ENCODE data around the gene STON2. TPM values are rescaled to one million over a fixed set of nuclear protein-coding genes. Genes with fewer than 3 reads are reported as not detected.

The STON2 gene
- total and polyA plus RNA-seq, 2 experiments from 2014 or later, result 5.0 to 22.7 TPM

DNA sequence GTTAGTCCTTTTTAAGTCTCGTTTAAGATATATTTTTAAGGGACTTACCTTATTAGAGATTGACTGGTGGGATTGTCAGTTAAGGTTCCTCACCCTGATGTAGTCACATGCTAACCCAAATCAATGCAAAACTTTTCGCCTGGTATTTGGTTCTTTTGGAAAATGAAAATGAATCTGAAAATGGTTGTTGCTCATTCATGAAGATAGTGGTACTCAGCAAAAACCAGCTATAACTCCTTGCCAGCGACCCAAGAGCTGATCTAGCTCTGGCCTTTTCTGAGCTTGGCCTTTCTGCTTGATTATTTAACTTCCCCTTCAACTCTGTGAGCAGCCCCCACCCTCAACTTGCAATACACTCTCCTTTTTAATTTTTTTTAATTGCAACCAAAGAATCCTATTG, 94.4 kb downstream of the STON2 start:
- no peak overlapping the region for H3K4me2 ChIP-seq
- H3K36me3 ChIP-seq (replicated peaks; ENCODE audit: insufficient read depth, low read depth), result no peaks in the 10 kb centered on the region
- H3K9me2 ChIP-seq (replicated peaks; ENCODE audit: insufficient read depth), result no peaks in the 10 kb centered on the region
- peaks cover 6% of the 10 kb centered on the region for H3K79me2 ChIP-seq
- no peak overlapping the region for H3K27ac ChIP-seq
- H4K20me1 ChIP-seq (ENCODE audit: insufficient read depth, poor library complexity, severe bottlenecking), result no peaks in the 10 kb centered on the region
- H2AFZ ChIP-seq, result no peak overlapping the region
- DNase-seq (ENCODE audit: low spot score), result no peak
- no peaks in the 10 kb centered on the region for H3K27me3 ChIP-seq
- H3K4me3 ChIP-seq, result no peak overlapping the region
- no peak for TF ChIP-seq EZH2 (IDR thresholded peaks at IDR 0.05; ENCODE audit: borderline replicate concordance)
- TF ChIP-seq EZH2phosphoT487 (IDR thresholded peaks at IDR 0.05; ENCODE audit: low read depth, severe bottlenecking, unreplicated experiment), result no peak
- TF ChIP-seq, protein P1, sequence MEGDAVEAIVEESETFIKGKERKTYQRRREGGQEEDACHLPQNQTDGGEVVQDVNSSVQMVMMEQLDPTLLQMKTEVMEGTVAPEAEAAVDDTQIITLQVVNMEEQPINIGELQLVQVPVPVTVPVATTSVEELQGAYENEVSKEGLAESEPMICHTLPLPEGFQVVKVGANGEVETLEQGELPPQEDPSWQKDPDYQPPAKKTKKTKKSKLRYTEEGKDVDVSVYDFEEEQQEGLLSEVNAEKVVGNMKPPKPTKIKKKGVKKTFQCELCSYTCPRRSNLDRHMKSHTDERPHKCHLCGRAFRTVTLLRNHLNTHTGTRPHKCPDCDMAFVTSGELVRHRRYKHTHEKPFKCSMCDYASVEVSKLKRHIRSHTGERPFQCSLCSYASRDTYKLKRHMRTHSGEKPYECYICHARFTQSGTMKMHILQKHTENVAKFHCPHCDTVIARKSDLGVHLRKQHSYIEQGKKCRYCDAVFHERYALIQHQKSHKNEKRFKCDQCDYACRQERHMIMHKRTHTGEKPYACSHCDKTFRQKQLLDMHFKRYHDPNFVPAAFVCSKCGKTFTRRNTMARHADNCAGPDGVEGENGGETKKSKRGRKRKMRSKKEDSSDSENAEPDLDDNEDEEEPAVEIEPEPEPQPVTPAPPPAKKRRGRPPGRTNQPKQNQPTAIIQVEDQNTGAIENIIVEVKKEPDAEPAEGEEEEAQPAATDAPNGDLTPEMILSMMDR (IDR thresholded peaks at IDR 0.05; ENCODE audit: poor library complexity), result no peak
- WGBS (ENCODE audit: low lambda C conversion rate, missing lambda C conversion rate), result 91% methylated on average over 3 of the region's 3 CpGs
- H3K9me3 ChIP-seq (ENCODE audit: low read depth), result no peaks in the 10 kb centered on the region
- H3K4me1 ChIP-seq (ENCODE audit: insufficient read depth), result peaks cover 7% of the 10 kb centered on the region

- Histone ChIP-seq H2AFZ (no peak overlapping the region), H3K79me2 (peaks cover 6% of the 10 kb centered on the region), H3K4me3 (no peak overlapping the region), H3K27ac (peak overlapping the region; percentile 97), H3K36me3 (replicated peaks; ENCODE audit: insufficient read depth, low read depth) (no peaks in the 10 kb centered on the region), H3K9me2 (replicated peaks; ENCODE audit: insufficient read depth) (no peaks in the 10 kb centered on the region), H3K4me2 (no peak overlapping the region), H3K27me3 (no peaks in the 10 kb centered on the region), H3K4me1 (ENCODE audit: insufficient read depth) (peaks cover 7% of the 10 kb centered on the region), H4K20me1 (ENCODE audit: insufficient read depth, poor library complexity, severe bottlenecking) (no peaks in the 10 kb centered on the region), H3K9me3 (ENCODE audit: low read depth) (no peaks in the 10 kb centered on the region)
- WGBS (ENCODE audit: low lambda C conversion rate, missing lambda C conversion rate), result 99% methylated on average over 4 of the region's 4 CpGs
- DNase-seq (ENCODE audit: low spot score), result no peak
- TF ChIP-seq, protein P1 (IDR thresholded peaks at IDR 0.05; ENCODE audit: poor library complexity), result no peak
- TF ChIP-seq EZH2 (IDR thresholded peaks at IDR 0.05; ENCODE audit: borderline replicate concordance) (no peak), EZH2phosphoT487 (IDR thresholded peaks at IDR 0.05; ENCODE audit: low read depth, severe bottlenecking, unreplicated experiment) (no peak)
Measured at GRCh38 chr14:81305065-81305464, 95.1 kb downstream of the STON2 start.

- no peaks in the 10 kb centered on the region for H3K9me2 ChIP-seq (replicated peaks; ENCODE audit: insufficient read depth)
- H3K79me2 ChIP-seq, result peaks cover 21% of the 10 kb centered on the region
- peak overlapping the region; percentile 97 for H3K27ac ChIP-seq
- no peaks in the 10 kb centered on the region for H3K9me3 ChIP-seq (ENCODE audit: low read depth)
- H4K20me1 ChIP-seq (ENCODE audit: insufficient read depth, poor library complexity, severe bottlenecking), result no peaks in the 10 kb centered on the region
- DNase-seq (ENCODE audit: low spot score), result peak; percentile 89
- 70% methylated on average over 5 of the region's 5 CpGs for WGBS (ENCODE audit: low lambda C conversion rate, missing lambda C conversion rate)
- H3K4me2 ChIP-seq, result peak overlapping the region; percentile 63
- no peaks in the 10 kb centered on the region for H3K27me3 ChIP-seq
- H3K4me1 ChIP-seq (ENCODE audit: insufficient read depth), result peaks cover 7% of the 10 kb centered on the region
- peak overlapping the region; percentile 4 for H2AFZ ChIP-seq
- no peak overlapping the region for H3K4me3 ChIP-seq
- no peaks in the 10 kb centered on the region for H3K36me3 ChIP-seq (replicated peaks; ENCODE audit: insufficient read depth, low read depth)
- no peak for TF ChIP-seq EZH2phosphoT487 (IDR thresholded peaks at IDR 0.05; ENCODE audit: low read depth, severe bottlenecking, unreplicated experiment)
- TF ChIP-seq, protein P1 (IDR thresholded peaks at IDR 0.05; ENCODE audit: poor library complexity), result no peak
Measured at GRCh38 chr14:81303258-81303935, 96.7 kb downstream of the STON2 start.

Data from hepatocyte (in vitro differentiated cells).